Nephron (organoid): ENCODE measurements around the gene RAB43.
"Not testable (repeated sequence)": the region's sequence is repeated elsewhere in the genome, so short reads cannot be mapped to it uniquely, and the experiment has no call there.

Source experiments
- H3K27ac Mint-ChIP-seq, 3 experiments: 2 replicates each; pipeline ENCODE4 v1.8.0; 2020; ENCODE audit warnings: mixed read lengths in 3 of 3, mild to moderate bottlenecking in 2 of 3, moderate library complexity in 1 of 3
- H3K27me3 Mint-ChIP-seq: 2 replicates; pipeline ENCODE4 v1.8.0; 2021; ENCODE audit warnings: low read depth, mild to moderate bottlenecking, moderate library complexity, mixed read lengths
- H3K36me3 Mint-ChIP-seq: 2 replicates; pipeline ENCODE4 v1.8.0; 2020; ENCODE audit warnings: low read depth, mixed read lengths
- H3K4me1 Mint-ChIP-seq: 2 replicates; pipeline ENCODE4 v1.8.0; 2020; ENCODE audit warnings: mixed read lengths
- H3K4me3 Mint-ChIP-seq, 3 experiments: 2 replicates each; pipeline ENCODE4 v1.8.0; 2020; ENCODE audit warnings: mild to moderate bottlenecking in 3 of 3, mixed read lengths in 3 of 3, moderate library complexity in 2 of 3
- H3K9me3 Mint-ChIP-seq: 2 replicates; pipeline ENCODE4 v1.8.0; 2020; ENCODE audit warnings: mixed read lengths
- TF ChIP-seq, protein P1 (sequence below), 3 experiments: fragments of 200-600 bp; sonication (generic); IDR thresholded peaks; one replicate each; pipeline ENCODE4 v1.5.0; 2021; ENCODE audit warnings: antibody characterized with exemption in 3 of 3; ENCODE audit not compliant: unreplicated experiment in 3 of 3

Gene RAB43

DNA sequence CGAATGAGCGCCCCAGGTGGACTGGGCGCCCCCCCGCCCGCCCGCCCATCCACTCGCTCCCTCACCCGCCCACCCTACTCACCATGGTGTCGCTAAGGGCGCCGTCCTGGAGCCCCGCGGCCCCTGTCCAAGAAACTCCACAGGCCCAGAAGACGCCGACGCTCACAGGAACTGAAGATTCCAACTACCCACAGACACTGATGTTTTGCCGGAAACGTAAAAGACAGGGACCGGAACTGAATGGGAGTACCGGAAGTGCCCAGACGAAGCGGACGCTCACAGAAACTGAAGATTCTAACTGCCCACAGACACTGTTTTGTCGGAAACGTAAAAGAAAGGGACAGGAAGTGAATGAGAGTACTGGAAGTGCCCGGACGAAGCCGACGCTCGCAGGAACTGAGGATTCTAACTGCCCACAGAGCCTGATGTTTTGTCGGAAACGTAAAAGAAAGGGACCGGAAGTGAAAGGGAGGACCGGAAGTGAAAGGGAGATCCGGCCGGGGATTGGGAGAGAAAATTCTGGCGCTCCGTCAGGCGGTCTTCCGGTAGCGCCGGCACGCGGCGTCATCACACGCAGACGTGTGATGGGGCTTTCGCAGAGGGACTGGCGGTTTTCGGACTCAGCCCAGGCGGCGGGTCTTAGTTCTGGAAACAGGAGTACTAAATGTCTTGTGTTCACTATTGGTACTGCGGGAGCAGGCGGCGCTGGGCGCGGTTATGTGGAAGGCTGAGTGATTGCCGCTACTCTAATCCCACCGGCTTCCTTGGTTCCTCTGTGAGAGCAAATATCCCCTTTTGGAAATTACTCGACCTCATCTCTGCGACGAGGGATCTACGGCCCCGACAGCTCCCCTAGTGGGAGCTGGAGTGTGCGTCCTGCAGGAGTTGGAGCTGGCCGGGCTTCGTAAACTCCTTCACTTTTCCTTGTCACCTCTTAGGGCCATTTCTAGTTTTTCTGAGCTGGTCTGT, 39.6 kb upstream of the RAB43 start, which contains the start of gene ISY1:
ISY1 (minus strand) TSS at position 173 of the 969 bp plus-strand sequence; CDS start at position 85, 88 bp downstream.
- peak within 1 kb of the TSS; percentile 100 for H3K27ac Mint-ChIP-seq
- TF ChIP-seq, protein P1, sequence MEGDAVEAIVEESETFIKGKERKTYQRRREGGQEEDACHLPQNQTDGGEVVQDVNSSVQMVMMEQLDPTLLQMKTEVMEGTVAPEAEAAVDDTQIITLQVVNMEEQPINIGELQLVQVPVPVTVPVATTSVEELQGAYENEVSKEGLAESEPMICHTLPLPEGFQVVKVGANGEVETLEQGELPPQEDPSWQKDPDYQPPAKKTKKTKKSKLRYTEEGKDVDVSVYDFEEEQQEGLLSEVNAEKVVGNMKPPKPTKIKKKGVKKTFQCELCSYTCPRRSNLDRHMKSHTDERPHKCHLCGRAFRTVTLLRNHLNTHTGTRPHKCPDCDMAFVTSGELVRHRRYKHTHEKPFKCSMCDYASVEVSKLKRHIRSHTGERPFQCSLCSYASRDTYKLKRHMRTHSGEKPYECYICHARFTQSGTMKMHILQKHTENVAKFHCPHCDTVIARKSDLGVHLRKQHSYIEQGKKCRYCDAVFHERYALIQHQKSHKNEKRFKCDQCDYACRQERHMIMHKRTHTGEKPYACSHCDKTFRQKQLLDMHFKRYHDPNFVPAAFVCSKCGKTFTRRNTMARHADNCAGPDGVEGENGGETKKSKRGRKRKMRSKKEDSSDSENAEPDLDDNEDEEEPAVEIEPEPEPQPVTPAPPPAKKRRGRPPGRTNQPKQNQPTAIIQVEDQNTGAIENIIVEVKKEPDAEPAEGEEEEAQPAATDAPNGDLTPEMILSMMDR (IDR thresholded peaks at IDR 0.05; ENCODE audit: unreplicated experiment in 3 of 3): peak; percentile 67 to 75 (median 71)
- H3K36me3 Mint-ChIP-seq: peaks cover 18% of the 10 kb centered on the region
- H3K27me3 Mint-ChIP-seq: no peaks in the 10 kb centered on the region
- peak within 1 kb of the TSS; percentile 90 to 98 (median 94) for H3K4me3 Mint-ChIP-seq
- H3K9me3 Mint-ChIP-seq: no peaks in the 10 kb centered on the region
- peaks cover 35% of the 10 kb centered on the region for H3K4me1 Mint-ChIP-seq

DNA sequence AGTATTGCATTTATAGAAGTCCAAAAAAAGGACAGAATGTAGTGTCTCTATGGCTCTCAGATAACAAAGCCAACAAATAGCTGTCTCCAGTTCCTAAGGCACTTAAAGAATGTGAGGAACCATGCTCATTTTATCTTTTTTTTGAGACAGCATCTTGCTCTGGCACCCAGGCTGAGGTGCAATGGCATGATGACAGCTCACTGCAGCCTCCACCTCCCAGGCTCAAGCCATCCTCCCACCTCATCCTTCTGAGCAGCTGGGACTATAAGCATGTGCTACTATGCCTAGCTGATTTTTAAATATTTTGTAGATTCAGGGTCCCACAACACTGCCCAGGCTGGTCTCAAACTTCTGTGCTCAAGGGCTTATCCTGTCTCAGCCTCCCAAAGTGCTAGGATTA, 23.2 kb upstream of the RAB43 start:
- TF ChIP-seq, protein P1 (IDR thresholded peaks at IDR 0.05; ENCODE audit: unreplicated experiment in 3 of 3): no peak
- Mint-ChIP-seq H3K4me3 (no peak overlapping the region), H3K27ac (no peak overlapping the region), H3K27me3 (no peaks in the 10 kb centered on the region), H3K4me1 (no peaks in the 10 kb centered on the region), H3K36me3 (peaks cover 40% of the 10 kb centered on the region), H3K9me3 (no peaks in the 10 kb centered on the region)

GRCh38 chr3:129141011-129141410, 19.4 kb upstream of the RAB43 start:
- not testable (repeated sequence) for H3K27ac Mint-ChIP-seq, H3K9me3 Mint-ChIP-seq, H3K4me3 Mint-ChIP-seq, H3K27me3 Mint-ChIP-seq, H3K4me1 Mint-ChIP-seq
- H3K36me3 Mint-ChIP-seq: peaks cover 33% of the 10 kb centered on the region

- Mint-ChIP-seq H3K36me3 (peaks cover 26% of the 10 kb centered on the region), H3K27me3 (no peaks in the 10 kb centered on the region), H3K4me3 (no peak overlapping the region), H3K27ac (no peak overlapping the region), H3K4me1 (no peaks in the 10 kb centered on the region), H3K9me3 (no peaks in the 10 kb centered on the region)
- TF ChIP-seq, protein P1 (IDR thresholded peaks at IDR 0.05; ENCODE audit: unreplicated experiment in 3 of 3): no peak
Measured at GRCh38 chr3:129139911-129140310, 18.3 kb upstream of the RAB43 start.

DNA sequence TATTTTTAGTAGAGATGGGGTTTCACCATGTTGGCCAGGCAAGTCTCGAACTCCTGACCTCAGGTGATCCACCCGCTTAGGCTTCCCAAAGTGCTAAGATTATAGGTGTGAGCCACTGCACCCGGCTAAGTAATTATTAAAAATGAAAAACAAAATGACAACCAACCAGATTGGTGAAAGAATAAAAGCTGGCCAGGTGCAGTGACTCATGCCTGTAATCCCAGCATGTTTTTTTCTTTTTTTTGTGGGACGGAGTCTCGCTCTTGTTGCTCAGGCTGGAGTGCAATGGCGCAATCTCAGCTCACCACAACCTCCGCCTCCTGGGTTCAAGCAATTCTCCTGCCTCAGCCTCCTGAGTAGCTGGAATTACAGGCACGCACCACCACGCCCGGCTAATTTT, 14.7 kb upstream of the RAB43 start:
- H3K27me3 Mint-ChIP-seq, H3K4me3 Mint-ChIP-seq, H3K27ac Mint-ChIP-seq, H3K4me1 Mint-ChIP-seq, H3K9me3 Mint-ChIP-seq: not testable (repeated sequence)
- H3K36me3 Mint-ChIP-seq: peaks cover 42% of the 10 kb centered on the region

GRCh38 chr3:129132097-129132866, 10.7 kb upstream of the RAB43 start:
- no peak overlapping the region for H3K27ac Mint-ChIP-seq
- H3K36me3 Mint-ChIP-seq: peaks cover 50% of the 10 kb centered on the region
- TF ChIP-seq, protein P1 (IDR thresholded peaks at IDR 0.05; ENCODE audit: unreplicated experiment in 3 of 3): no peak
- H3K4me1 Mint-ChIP-seq: no peaks in the 10 kb centered on the region
- no peak overlapping the region for H3K4me3 Mint-ChIP-seq
- H3K27me3 Mint-ChIP-seq: no peaks in the 10 kb centered on the region
- no peaks in the 10 kb centered on the region for H3K9me3 Mint-ChIP-seq
